Measurements from ENCODE around the gene C1orf74.

C1orf74 gene

DNA sequence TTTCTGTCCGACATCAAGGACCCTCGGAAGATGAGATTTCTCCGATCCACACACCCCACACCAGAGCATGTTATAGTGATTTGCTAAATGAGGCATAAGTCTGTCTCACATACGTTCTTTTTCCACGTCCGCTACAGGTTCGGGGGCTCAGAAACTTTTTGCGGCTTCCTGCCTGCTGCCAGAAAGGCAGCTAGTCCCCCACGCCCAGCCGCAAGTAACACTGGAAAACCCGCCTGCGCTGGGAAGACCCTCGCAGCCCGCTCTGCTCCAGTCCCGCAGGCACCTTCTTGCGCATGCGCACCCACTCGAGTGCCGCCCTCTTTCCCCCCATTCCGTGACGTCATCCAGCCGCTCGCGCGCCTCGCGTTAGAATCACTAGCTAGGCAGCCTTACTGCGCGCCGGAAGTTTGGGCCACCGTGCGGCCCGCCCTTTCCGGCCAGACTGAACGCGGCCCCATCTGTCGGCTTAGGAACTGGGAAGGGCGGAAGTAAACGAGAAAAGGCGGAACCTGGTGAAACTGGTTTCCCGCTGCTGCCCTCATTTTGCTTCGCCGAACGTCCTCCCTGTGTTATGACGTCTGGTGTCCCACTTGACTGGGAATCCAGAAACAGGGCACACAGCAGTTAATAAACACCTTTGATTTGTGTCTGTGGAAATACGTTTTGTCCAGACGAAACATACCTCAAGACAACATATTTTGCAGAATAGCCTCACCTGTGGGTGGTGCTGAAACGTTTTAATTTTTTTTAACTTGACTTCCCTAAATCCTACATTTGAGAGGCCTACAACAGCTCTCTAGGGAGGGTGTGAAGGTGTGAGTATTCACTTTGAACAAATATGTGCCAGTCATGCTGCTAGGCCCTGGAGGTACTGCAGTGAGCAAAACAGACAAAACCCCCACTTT lies at the start of gene C1orf74:
TSS of gene C1orf74 (minus strand) at position 295 of the 905 bp plus-strand sequence. CDS start 925 bp downstream, outside the sequence.
- DNase-seq (ENCODE audit: low read depth): peak; percentile 97

DNA sequence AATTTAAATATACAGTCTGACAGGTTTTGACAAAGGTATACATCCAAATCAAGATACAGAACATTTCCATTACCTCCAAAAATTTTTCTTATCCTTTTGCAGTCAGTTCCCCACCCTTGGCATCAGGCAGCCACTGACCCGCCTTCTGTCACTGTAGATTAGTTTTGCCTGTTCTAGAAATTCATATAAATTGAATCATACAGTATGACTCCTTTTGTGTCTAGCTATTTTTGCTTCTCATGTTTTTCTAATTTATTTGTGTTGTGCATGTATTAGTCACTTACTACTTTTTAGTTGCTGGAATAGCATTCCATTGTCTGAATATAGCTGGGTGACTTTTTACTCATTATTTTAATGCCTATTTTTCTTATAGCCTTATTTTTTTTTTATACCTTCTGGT lies 47.3 kb upstream of the C1orf74 start:
- DNase-seq (ENCODE audit: low read depth): peak; percentile 51

DNA sequence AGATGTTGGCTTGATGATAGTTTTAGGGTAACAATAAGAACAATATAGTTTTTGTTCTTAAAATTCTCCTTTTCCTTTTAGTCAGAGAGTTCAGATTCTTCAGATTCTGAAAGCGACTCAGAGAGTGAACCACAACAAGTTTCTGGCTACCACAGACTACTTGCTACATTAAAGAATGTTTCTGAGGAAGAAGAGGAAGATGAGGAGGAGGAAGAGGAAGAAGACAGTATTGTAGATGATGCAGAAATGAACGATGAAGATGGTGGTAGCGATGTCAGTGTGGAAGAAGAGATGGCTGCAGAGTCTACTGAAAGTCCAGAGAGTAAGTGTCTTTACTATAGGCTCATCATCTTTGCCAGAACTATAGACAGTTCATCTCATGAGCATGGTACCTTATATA lies 46.4 kb upstream of the C1orf74 start:
- no peak for DNase-seq (ENCODE audit: low read depth)

GRCh38 chr1:209829716-209830115 lies 45.4 kb upstream of the C1orf74 start:
- no peak for DNase-seq (ENCODE audit: low read depth)

- peak; percentile 97 for DNase-seq (ENCODE audit: low read depth)
Measured at GRCh38 chr1:209827384-209828262, 43.3 kb upstream of the C1orf74 start, which contains the start of gene UTP25. TSS of gene UTP25 (plus strand) at chr1:209827972. CDS start at chr1:209828064, 92 bp downstream.

DNA sequence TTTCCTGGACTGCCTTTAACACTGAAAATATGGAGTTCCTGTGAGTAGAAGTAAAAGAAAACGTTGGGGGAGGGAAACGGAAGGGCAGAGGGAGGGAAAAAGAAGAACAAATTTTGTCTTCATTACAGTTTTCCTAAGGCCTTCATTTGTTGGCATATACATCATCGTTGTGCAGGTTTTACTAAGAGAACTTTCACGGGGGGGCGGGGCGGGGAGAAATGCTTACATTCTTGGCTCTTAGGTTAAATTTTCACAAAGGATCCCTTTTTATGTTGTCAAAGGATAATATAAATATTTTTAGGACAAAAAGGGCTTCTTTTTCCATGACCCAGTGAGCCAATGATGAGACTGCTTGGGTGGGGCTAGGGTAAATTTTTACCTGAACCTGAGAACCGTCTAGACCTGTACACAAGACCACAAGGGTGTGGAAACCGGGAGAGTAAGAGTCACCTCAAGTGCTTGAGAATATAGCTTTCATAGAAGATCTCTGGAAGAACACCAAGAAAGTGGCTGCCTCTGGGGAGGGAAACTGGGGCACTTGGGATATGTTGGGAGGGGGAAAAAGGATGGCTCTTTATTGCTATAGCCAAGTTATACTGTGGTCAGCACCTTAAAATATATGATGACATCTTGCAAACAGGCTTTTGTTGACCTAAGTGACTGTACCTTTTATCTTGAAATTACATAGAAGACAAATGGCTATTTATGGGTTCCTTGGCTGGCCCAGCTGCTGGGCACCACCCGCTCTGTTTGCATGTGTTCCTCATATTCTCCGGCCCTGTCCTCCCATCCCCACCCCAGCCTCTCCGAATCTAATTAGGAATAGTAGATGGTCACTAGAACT lies 41.5 kb upstream of the C1orf74 start:
- no peak for DNase-seq (ENCODE audit: low read depth)

GRCh38 chr1:209823143-209824041 lies 39.0 kb upstream of the C1orf74 start:
- DNase-seq (ENCODE audit: low read depth): peak; percentile 82

- no peak for DNase-seq (ENCODE audit: low read depth)
Measured at GRCh38 chr1:209822706-209823105, 38.3 kb upstream of the C1orf74 start.

DNA sequence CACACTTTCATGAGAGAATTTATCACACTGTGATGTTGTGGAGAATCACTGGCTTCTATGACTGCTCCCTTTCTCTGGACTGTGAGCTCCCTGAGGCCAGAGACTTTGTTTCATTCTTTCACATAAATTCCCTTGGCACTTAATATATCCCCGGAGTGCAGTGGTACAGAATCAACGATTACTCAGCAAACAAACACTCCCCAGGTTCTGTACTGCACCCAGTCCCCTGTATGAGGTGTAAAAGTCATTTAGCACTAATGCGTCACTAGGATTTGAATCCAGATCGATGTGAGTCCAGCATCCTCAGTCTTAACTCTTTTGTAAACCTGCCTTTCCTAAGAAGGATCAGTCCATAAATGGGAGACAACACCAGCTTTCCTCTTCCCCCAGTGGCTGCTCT lies 36.6 kb upstream of the C1orf74 start:
- DNase-seq (ENCODE audit: low read depth): no peak

GRCh38 chr1:209819058-209819457 lies 34.7 kb upstream of the C1orf74 start:
- no peak for DNase-seq (ENCODE audit: low read depth)

- no peak for DNase-seq (ENCODE audit: low read depth)
Measured at GRCh38 chr1:209817691-209818090, 33.3 kb upstream of the C1orf74 start.

- DNase-seq (ENCODE audit: low read depth): no peak
Measured at GRCh38 chr1:209816923-209817322, 32.6 kb upstream of the C1orf74 start.

- no peak for DNase-seq (ENCODE audit: low read depth)
Measured at GRCh38 chr1:209815931-209816341, 31.6 kb upstream of the C1orf74 start.

GRCh38 chr1:209815490-209815889 lies 31.1 kb upstream of the C1orf74 start:
- DNase-seq (ENCODE audit: low read depth): no peak

- no peak for DNase-seq (ENCODE audit: low read depth)
Measured at GRCh38 chr1:209813902-209814301, 29.5 kb upstream of the C1orf74 start.

- no peak for DNase-seq (ENCODE audit: low read depth)
Measured at GRCh38 chr1:209810783-209811182, 26.4 kb upstream of the C1orf74 start.

- no peak for DNase-seq (ENCODE audit: low read depth)
Measured at GRCh38 chr1:209809611-209810010, 25.3 kb upstream of the C1orf74 start.

- DNase-seq (ENCODE audit: low read depth): peak; percentile 98
Measured at GRCh38 chr1:209808059-209808581, 23.8 kb upstream of the C1orf74 start.

GRCh38 chr1:209807509-209807908 lies 23.1 kb upstream of the C1orf74 start:
- no peak for DNase-seq (ENCODE audit: low read depth)
